IPS-11a (cell line): ENCODE data around the gene MCM3AP.
"Not testable (repeated sequence)": the region's sequence is repeated elsewhere in the genome, so short reads cannot be mapped to it uniquely, and the experiment has no call there.

Experiments
- H3K4me3 ChIP-seq: one replicate; pipeline ENCODE4 v1.5.1; 2013; ENCODE audit warnings: low read depth, low read length, control low read depth

The MCM3AP gene

GRCh38 chr21:46207006-46207919, 78.1 kb downstream of the MCM3AP start:
- H3K4me3 ChIP-seq: no peak overlapping the region

- H3K4me3 ChIP-seq: no peak overlapping the region
Observed at GRCh38 chr21:46206163-46207005, 79.0 kb downstream of the MCM3AP start.

DNA sequence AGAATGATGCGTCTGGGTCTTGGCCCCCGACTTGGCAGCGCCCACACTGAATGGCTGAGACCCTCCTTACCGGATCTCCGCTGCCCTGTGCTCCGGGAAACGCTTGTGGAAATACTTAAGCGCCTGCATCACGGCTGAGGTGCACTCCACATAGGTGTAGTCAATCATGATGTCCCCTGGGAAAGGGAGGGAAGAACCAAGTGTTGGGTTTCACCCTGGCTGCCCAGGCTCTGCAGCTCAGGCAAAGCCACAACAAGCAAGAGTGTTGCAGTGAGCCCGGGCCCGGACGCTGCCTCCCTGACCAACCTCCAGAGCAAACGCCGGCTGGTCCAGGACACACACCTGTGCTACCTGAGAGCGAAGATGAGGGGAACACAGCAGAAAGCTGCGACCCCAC, 79.6 kb downstream of the MCM3AP start:
- H3K4me3 ChIP-seq: no peak overlapping the region

DNA sequence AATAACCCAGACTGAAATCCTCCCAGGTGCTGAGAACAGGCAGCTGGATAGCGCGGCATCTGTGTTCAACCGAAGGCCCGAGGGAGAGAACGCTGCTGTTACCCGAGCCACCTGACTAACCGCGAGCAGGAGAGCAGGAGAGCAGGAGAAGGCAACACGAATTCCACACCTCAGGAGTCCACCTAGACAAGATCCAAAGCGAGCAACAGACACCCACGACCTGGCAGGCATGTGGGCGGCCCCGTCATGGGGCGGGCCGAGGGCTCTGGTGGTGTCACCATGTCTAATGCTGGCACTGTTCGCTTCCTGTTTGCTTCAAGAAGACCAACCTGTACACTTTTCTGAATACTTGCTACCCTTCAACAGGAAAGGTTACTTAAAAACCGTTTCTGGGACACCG, 80.2 kb downstream of the MCM3AP start:
- H3K4me3 ChIP-seq: no peak overlapping the region

- no peak overlapping the region for H3K4me3 ChIP-seq
Observed at GRCh38 chr21:46203203-46203600, 82.2 kb downstream of the MCM3AP start.

- no peak overlapping the region for H3K4me3 ChIP-seq
Observed at GRCh38 chr21:46202592-46203202, 82.7 kb downstream of the MCM3AP start.

DNA sequence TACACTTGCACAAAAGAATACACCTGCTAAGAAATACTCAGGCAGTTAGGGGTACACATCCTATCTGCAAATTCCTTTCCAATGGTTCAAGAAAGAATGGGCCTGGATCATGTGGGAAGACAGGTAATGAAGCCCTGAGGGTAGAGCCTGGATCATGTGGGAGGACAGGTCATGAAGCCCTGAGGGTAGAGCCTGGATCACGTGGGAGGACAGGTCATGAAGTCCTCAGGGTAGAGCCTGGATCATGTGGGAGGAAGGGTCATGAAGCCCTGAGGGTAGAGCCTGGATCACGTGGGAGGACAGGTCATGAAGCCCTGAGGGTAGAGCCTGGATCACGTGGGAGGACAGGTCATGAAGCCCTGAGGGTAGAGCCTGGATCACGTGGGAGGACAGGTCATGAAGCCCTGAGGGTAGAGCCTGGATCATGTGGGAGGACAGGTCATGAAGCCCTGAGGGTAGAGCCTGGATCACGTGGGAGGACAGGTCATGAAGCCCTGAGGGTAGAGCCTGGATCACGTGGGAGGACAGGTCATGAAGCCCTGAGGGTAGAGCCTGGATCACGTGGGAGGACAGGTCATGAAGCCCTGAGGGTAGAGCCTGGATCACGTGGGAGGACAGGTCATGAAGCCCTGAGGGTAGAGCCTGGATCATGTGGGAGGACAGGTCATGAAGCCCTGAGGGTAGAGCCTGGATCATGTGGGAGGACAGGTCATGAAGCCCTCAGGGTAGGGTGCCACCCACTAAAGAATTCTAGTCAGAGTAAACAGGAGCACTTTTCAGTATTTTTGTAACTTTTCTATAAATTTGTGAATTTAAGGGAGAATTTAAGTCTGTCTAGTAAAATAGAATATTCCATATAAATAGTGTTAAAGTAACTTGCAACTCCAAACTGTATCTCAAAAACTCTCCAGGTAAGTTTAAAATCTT, 84.3 kb downstream of the MCM3AP start:
- H3K4me3 ChIP-seq: not testable (repeated sequence)

- H3K4me3 ChIP-seq: no peak overlapping the region
Observed at GRCh38 chr21:46199436-46200373, 85.7 kb downstream of the MCM3AP start.

DNA sequence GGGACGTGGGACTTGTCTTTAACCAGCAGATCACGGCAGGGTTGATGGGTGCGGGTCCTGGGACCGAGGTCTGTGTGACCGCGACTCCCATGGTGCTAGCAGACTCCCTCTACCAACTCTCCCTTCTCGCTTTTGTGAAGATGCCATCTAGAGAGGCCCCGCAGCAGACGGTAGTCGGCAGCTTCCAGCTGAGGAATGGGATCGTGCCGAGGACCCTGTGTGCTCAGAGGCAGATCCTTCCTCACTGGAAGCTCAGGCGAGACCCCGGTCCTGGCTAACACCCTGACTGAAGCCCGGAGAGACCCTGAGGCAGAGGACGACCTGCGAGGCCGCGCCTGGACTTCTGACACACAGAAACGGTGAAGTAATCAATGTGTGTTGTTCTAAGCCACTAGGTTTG, 88.7 kb downstream of the MCM3AP start:
- no peak overlapping the region for H3K4me3 ChIP-seq

DNA sequence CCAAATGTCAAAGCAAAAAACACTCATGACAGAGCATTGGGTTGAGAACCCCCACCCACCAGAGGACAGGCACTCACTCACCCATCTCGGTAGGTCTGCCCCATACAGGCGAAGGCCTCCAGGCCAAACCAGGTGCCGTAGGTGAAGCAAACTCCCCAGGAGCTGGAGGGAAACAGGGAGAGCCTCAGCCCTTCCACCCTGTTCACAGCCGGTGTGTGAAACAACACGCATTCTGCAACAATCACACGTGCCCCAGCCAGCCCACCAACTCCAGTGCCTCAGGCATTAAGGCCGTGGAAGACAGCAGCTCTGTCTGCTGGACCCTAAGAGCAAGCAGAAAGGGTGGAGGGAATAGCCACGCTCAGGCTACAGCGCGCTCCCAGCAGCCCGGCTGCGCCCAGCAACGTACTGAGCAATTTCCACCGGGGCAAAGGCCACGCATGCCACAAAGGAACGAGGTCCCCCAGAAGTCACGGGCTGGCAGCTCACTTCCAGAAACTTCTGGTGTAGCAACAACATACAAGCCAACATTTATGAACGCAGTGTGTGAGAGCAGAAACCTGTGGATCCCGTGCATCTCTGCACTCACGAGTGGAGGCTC, 89.7 kb downstream of the MCM3AP start:
- H3K4me3 ChIP-seq: no peak overlapping the region

DNA sequence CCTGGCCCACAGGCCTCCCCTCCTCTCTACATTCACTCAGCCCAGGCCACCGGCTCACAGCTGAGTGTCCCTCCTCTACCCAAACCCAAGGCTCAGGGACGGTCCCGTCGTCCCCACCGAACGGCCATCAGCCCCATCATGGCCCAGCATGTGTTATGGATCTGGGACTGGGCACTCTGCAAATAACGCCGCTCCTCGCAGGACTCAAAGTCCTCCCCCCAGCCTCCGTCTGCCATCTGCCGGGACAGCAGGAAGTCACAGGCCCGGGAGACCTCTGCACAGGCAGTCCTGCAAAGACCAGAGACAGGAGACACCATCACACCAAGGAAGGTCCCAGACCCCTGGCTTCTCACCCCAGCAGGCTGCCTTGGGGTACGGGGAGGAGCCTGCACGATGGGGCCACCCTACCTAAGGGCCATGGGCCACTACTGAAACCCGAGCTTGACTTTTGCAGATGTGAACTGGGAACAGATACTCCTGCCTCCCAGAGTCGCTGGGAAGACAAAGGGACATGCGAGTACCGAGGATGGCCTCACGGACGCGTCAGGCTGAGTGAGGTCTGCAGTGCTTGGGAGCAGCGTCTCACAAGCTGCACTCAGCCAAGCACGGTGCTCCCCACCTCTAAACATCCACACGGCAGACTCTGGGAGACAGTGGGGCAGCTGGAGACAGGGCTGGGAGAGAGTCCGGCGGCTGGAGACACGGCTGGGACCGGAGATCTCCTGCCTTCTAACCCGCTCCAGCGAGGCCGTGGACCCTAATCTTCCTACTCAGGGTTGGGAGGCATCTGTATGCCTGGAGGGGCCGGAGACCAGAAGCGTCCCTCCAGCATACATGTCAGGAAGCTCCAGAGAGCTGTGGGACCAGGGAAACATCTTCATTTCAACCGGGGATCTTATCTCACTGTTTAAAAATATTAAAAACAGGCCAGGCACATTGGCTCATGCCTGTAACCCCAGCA, 90.8 kb downstream of the MCM3AP start:
- no peak overlapping the region for H3K4me3 ChIP-seq

- H3K4me3 ChIP-seq: no peak overlapping the region
Observed at GRCh38 chr21:46193829-46194373, 91.5 kb downstream of the MCM3AP start.

DNA sequence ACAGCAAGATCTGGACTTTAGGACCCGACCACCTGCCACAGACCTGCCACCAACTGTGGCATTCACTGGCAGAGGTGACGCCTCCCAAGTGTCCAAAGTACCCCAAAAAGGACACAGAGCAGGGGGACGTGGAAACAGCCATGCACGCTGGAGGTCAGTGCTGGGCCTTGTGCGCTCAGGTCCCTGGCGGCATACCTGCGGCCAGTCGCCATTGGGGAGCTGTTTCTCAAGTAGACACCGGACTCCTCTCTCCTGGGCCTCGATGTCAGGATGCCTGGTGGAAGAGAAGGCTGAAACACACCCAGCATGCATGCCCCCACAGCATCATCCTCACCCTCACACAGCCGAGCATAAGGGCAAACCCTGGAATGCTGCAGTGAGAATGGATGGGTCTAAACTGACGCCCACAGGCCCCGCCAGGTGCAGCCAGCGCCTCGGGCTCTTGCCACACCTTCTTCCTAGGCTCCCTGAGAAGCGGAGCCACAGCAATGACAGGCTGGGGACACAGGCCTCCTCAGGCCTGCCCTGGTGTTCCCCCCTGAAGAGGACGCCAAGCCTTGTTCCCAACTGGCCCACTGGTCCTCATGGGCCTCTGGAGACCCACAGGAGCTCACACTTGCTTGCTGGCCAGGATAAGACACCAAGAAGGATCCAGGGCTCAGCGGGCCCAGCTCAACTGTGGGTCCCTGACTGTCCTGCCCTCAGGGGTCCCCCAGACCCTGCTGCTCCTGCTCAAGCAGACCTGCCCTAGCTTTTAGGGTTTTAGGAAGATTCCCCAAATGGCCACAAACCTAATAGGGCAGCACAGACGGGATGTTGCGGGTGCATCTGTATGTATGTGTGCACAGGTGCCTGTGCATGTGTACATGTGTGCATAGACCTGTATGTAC, 93.5 kb downstream of the MCM3AP start:
- H3K4me3 ChIP-seq: no peak overlapping the region

DNA sequence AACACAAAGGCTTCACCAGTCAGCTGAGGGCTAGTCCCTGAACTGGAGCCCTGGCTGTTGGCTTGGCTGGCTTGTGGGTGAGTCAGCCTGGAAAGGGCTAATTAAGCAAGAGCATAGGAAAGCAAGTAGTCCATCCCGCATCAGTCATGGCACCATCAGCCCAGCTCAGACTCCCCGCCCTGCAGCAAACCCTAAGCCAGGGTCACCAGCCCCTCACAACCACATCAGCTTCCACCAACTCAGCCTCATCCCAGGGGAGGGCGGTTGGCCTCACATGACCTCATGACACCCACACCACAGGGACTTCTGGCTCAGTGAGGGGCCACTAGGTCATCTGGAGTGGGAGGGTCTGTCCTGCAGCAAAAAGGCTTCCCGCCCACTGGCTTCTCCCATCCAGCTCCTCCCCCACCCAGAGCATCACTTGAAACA, 94.1 kb downstream of the MCM3AP start:
- H3K4me3 ChIP-seq: no peak overlapping the region

DNA sequence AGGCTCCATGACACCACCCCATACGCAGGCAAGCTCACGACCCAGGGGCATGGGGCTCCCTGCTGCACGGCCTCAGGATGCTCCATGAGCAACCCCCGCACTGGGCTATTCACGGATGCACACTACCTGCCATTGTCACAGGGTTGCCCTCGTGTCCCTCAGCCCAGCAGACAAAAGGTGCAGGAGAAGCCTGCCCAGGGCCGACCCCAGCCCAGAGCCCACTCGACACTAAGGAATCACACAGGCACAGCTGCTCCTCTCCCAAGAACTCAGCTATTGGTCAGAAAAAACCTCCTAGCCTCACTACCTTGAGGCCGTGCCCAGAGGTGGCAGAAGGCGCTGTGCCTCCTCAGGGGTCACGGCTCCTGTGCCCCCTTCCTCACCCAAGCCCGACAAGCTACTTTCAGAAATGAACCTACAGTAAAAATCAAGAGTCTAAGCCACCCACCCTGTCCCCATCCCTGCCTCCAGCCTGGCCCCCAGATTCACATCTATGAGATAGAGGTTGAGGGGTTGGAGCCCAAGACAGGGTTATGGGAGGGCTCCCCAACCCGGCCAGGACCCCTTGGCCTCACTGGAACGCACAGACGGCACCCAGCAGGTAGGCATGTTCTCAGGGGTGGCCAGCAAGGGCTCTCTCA, 94.8 kb downstream of the MCM3AP start:
- H3K4me3 ChIP-seq: no peak overlapping the region

DNA sequence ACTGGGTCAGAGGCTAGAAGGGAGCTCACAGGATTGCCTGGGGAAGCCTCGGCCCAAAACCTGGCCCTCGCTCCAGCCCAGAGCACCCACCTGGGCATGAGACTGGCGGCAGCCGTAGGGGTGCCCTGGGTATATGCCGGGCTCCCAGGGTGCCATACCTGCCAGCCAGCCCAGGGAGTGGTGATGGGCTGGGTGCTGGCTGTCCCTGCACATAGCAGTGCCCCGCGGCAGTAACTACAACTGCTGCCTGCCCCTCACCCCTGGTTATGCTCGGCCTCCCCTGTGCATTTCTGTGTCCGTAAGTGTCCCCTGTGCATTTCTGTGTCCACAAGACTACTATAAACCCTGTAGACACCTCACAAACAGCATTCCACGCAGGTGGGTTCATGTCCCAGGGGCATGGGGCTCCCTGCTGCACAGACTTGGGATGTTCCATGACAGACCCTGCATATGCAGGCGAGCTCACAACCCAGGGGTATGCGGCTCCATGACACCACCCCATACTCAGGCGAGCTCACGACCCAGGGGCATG, 95.4 kb downstream of the MCM3AP start:
- H3K4me3 ChIP-seq: no peak overlapping the region
